ENCODE results near the gene SPNS2. TPM values are rescaled to one million over a fixed set of nuclear protein-coding genes. Genes with fewer than 3 reads are reported as not detected.

Gene SPNS2
- polyA plus RNA-seq, 1 donor from 2014 or later, result 39.7 TPM

- no peaks in the 10 kb centered on the region for H3K27me3 ChIP-seq (ENCODE audit: insufficient read depth, low read depth, low read length)
- H3K9me2 ChIP-seq (ENCODE audit: insufficient read depth, low read length), result no peaks in the 10 kb centered on the region
- H3K27ac ChIP-seq (ENCODE audit: low read length), result no peak overlapping the region
- no peaks in the 10 kb centered on the region for H3K36me3 ChIP-seq (ENCODE audit: insufficient read depth, low read length)
- TF ChIP-seq TAF1 (IDR thresholded peaks at IDR 0.05; ENCODE audit: low read depth) (no peak), MXI1 (conservative IDR thresholded peaks at IDR 0.05; ENCODE audit: poor library complexity, severe bottlenecking) (no peak), EP300 (conservative IDR thresholded peaks at IDR 0.05; ENCODE audit: poor library complexity, severe bottlenecking) (no peak), EZH2 (IDR thresholded peaks at IDR 0.05; ENCODE audit: borderline replicate concordance, insufficient read depth, low read length, poor library complexity, severe bottlenecking) (no peak), POLR2AphosphoS5 (IDR thresholded peaks at IDR 0.05) (no peak), SMC3 (conservative IDR thresholded peaks at IDR 0.05; ENCODE audit: poor library complexity) (no peak), CTCF (IDR thresholded peaks at IDR 0.05; ENCODE audit: poor library complexity, severe bottlenecking) (no peak), REST (IDR thresholded peaks at IDR 0.05; ENCODE audit: borderline replicate concordance) (no peak), RAD21 (conservative IDR thresholded peaks at IDR 0.05) (no peak)
- H3K4me2 ChIP-seq (ENCODE audit: low read length), result no peak overlapping the region
- H3K9ac ChIP-seq (ENCODE audit: low read length), result no peak overlapping the region
- no peaks in the 10 kb centered on the region for H3K9me3 ChIP-seq (ENCODE audit: low read length)
- no peaks in the 10 kb centered on the region for H3F3A ChIP-seq (ENCODE audit: insufficient read depth, low read length, poor library complexity, severe bottlenecking)
- no peaks in the 10 kb centered on the region for H3K79me2 ChIP-seq (replicated peaks; ENCODE audit: insufficient read depth, low read length)
- no peak overlapping the region for H2AFZ ChIP-seq (ENCODE audit: low read depth, low read length)
- no peaks in the 10 kb centered on the region for H4K20me1 ChIP-seq (ENCODE audit: insufficient read depth)
- H3K4me3 ChIP-seq (ENCODE audit: low read length), result no peak overlapping the region
Observed at GRCh38 chr17:4465786-4466185, 32.9 kb upstream of the SPNS2 start.

- no peaks in the 10 kb centered on the region for H3K27me3 ChIP-seq (ENCODE audit: insufficient read depth, low read depth, low read length)
- H3F3A ChIP-seq (ENCODE audit: insufficient read depth, low read length, poor library complexity, severe bottlenecking), result no peaks in the 10 kb centered on the region
- no peak overlapping the region for H3K4me3 ChIP-seq (ENCODE audit: low read length)
- H3K36me3 ChIP-seq (ENCODE audit: insufficient read depth, low read length), result no peaks in the 10 kb centered on the region
- no peaks in the 10 kb centered on the region for H4K20me1 ChIP-seq (ENCODE audit: insufficient read depth)
- no peaks in the 10 kb centered on the region for H3K79me2 ChIP-seq (replicated peaks; ENCODE audit: insufficient read depth, low read length)
- H3K9me3 ChIP-seq (ENCODE audit: low read length), result no peaks in the 10 kb centered on the region
- no peak overlapping the region for H3K4me2 ChIP-seq (ENCODE audit: low read length)
- H3K27ac ChIP-seq (ENCODE audit: low read length), result no peak overlapping the region
- H2AFZ ChIP-seq (ENCODE audit: low read depth, low read length), result no peak overlapping the region
- H3K9ac ChIP-seq (ENCODE audit: low read length), result no peak overlapping the region
- no peaks in the 10 kb centered on the region for H3K9me2 ChIP-seq (ENCODE audit: insufficient read depth, low read length)
- no peak for TF ChIP-seq EZH2 (IDR thresholded peaks at IDR 0.05; ENCODE audit: borderline replicate concordance, insufficient read depth, low read length, poor library complexity, severe bottlenecking)
- no peak for TF ChIP-seq REST (IDR thresholded peaks at IDR 0.05; ENCODE audit: borderline replicate concordance)
- TF ChIP-seq TAF1 (IDR thresholded peaks at IDR 0.05; ENCODE audit: low read depth), result no peak
Observed at GRCh38 chr17:4467287-4467686, 31.4 kb upstream of the SPNS2 start.
